Fibroblast of skin of left biceps (primary cell): Measurements from ENCODE around the gene CBX2.

Source experiments
- DNase-seq, 2 experiments: peaks; one replicate each; pipeline ENCODE4 v3.0.0-alpha.2; 2013; ENCODE audit warnings: low read depth in 2 of 2

Gene CBX2

GRCh38 chr17:79812353-79813258 lies 34.7 kb downstream of the CBX2 start:
- no peak for DNase-seq

GRCh38 chr17:79813297-79814126 lies 35.6 kb downstream of the CBX2 start:
- no peak for DNase-seq

- no peak for DNase-seq
These were observed 36.4 kb downstream of the CBX2 start for GRCh38 chr17:79814127-79814973.

- DNase-seq = no peak
These were observed 37.3 kb downstream of the CBX2 start for GRCh38 chr17:79814974-79815835.

GRCh38 chr17:79815836-79816461 lies 38.0 kb downstream of the CBX2 start:
- no peak for DNase-seq

- no peak for DNase-seq
These were observed 40.2 kb downstream of the CBX2 start for GRCh38 chr17:79818026-79818758.

- no peak for DNase-seq
These were observed 41.1 kb downstream of the CBX2 start for GRCh38 chr17:79819085-79819484.

- no peak for DNase-seq
These were observed 41.8 kb downstream of the CBX2 start for GRCh38 chr17:79819534-79820276.

GRCh38 chr17:79820959-79821330 lies 43.0 kb downstream of the CBX2 start:
- DNase-seq = no peak

GRCh38 chr17:79821331-79822095 lies 43.6 kb downstream of the CBX2 start:
- DNase-seq = no peak

- DNase-seq = no peak
These were observed 44.7 kb downstream of the CBX2 start for GRCh38 chr17:79822583-79823124.

GRCh38 chr17:79824234-79824633 lies 46.3 kb downstream of the CBX2 start:
- DNase-seq = no peak

- DNase-seq = no peak
These were observed 47.1 kb downstream of the CBX2 start for GRCh38 chr17:79824893-79825579.

- DNase-seq = no peak
These were observed 47.6 kb downstream of the CBX2 start for GRCh38 chr17:79825580-79825921.

GRCh38 chr17:79826204-79826680 lies 48.3 kb downstream of the CBX2 start:
- no peak for DNase-seq

- DNase-seq = no peak
These were observed 49.1 kb downstream of the CBX2 start for GRCh38 chr17:79826841-79827578.

- DNase-seq = no peak
These were observed 51.1 kb downstream of the CBX2 start for GRCh38 chr17:79829004-79829403.
